HepG2 (cell line): ENCODE measurements around the gene AKR1E2. TPM values are rescaled to one million over a fixed set of nuclear protein-coding genes. Genes with fewer than 3 reads are reported as not detected.
A peak's percentile ranks its signal among the peaks of the same experiment; 100 is the strongest.

Experiments used
- ATAC-seq: fragments of 200-7000 bp; cut with Tn5 transposase; 3 replicates; pipeline ENCODE4 v1.9.1; 2020; ENCODE audit warnings: mild to moderate bottlenecking, moderate library complexity
- BruUV-seq: library from RNA; stranded (reverse); fragments of 400-500 nt; replicated peaks from 2 replicates; lab custom pipeline; 2021; lab: Mats Ljungman, UMichigan
- CTCF ChIA-PET: fragments of 300-600 bp; formaldehyde crosslinking; extraction: SDS; loops from one replicate; lab custom pipeline; 2021; ENCODE audit warnings: low total read pairs, inconsistent platforms, low intra/inter-chr PET ratio; lab: Yijun Ruan, JAX
- POLR2A ChIA-PET: fragments of 350-600 bp; sonication (Branson Sonifier 250); formaldehyde crosslinking; loops from one replicate; lab custom pipeline; 2020; ENCODE audit warnings: antibody characterized with exemption, inconsistent platforms; lab: Yijun Ruan, JAX
- DNase-seq: peaks from one replicate; pipeline ENCODE4 v3.0.0-alpha.2; 2015; ENCODE audit warnings: low spot score
- FAIRE-seq: peaks from 3 replicates; lab custom pipeline; 2011; peaks lifted over from hg19 to GRCh38; lab: Jason Lieb, UNC
- H2AFZ ChIP-seq: one replicate; pipeline ENCODE4 v1.6.1; 2011; ENCODE audit warnings: low read length, inconsistent platforms
- H3K27ac ChIP-seq: fragments of 300-600 bp; 3 replicates; pipeline ENCODE4 v1.8.0; 2011; ENCODE audit warnings: mixed run types, mild to moderate bottlenecking, mixed read lengths, low read length, inconsistent platforms; ENCODE audit not compliant: insufficient read depth; ENCODE audit errors: extremely low read length
- H3K27me3 ChIP-seq, 2 experiments: fragments of 200-600 bp in 1 of 2; 2 replicates in 1 of 2; 3 replicates in 1 of 2; pipeline versions ENCODE4 v1.6.0 to v1.8.0; 2011; ENCODE audit warnings: low read length in 2 of 2, mild to moderate bottlenecking in 2 of 2, moderate library complexity in 2 of 2, inconsistent platforms in 1 of 2; ENCODE audit not compliant: insufficient read depth in 2 of 2, control insufficient read depth in 1 of 2
- H3K36me3 ChIP-seq, 2 experiments: fragments of 200-600 bp in 1 of 2; replicated peaks in 1 of 2; 2 replicates in 1 of 2; 3 replicates in 1 of 2; pipeline versions ENCODE4 v1.5.1 to v1.8.0; 2011; ENCODE audit warnings: low read length in 2 of 2, inconsistent platforms in 1 of 2; ENCODE audit not compliant: insufficient read depth in 2 of 2, control insufficient read depth in 1 of 2
- H3K4me1 ChIP-seq: 2 replicates; pipeline ENCODE4 v1.5.1; 2012; ENCODE audit warnings: low read length, inconsistent platforms; ENCODE audit not compliant: insufficient read depth
- H3K4me2 ChIP-seq: 2 replicates; pipeline ENCODE4 v1.6.0; 2011; ENCODE audit warnings: low read depth, low read length, inconsistent platforms
- H3K4me3 ChIP-seq, 3 experiments: fragments of 200-600 bp in 1 of 3; sonication (generic), shearing (Covaris generic) in 1 of 3; replicated peaks in 1 of 3; 2 replicates each; pipeline ENCODE4 v1.5.1; 2011 to 2016; ENCODE audit warnings: low read length in 3 of 3, inconsistent platforms in 2 of 3, low read depth in 2 of 3, mild to moderate bottlenecking in 2 of 3, control low read depth in 1 of 3, mixed read lengths in 1 of 3; ENCODE audit not compliant: insufficient read depth in 1 of 3
- H3K79me2 ChIP-seq: one replicate; pipeline ENCODE4 v1.6.1; 2011; ENCODE audit warnings: low read length, inconsistent platforms; ENCODE audit not compliant: insufficient read depth
- H3K9ac ChIP-seq: 2 replicates; pipeline ENCODE4 v1.6.0; 2011; ENCODE audit warnings: mild to moderate bottlenecking, low read depth, low read length, inconsistent platforms; ENCODE audit not compliant: insufficient read depth
- H3K9me3 ChIP-seq: 2 replicates; pipeline ENCODE4 v1.5.1; 2012; ENCODE audit warnings: mild to moderate bottlenecking, low read length
- H4K20me1 ChIP-seq: 2 replicates; pipeline ENCODE4 v1.6.0; 2011; ENCODE audit warnings: inconsistent platforms, mild to moderate bottlenecking, low read length, moderate library complexity; ENCODE audit not compliant: insufficient read depth
- FOXO4 ChIP-seq: sonication (generic); formaldehyde crosslinking; conservative IDR thresholded peaks from 2 replicates; pipeline ENCODE4 v1.8.1; 2023; ENCODE audit warnings: missing genetic modification reagents
- HNF4A ChIP-seq: sonication (generic); formaldehyde crosslinking; IDR thresholded peaks from 2 replicates; pipeline ENCODE4 v1.4.0; 2020; ENCODE audit warnings: missing genetic modification reagents
- RARA ChIP-seq: IDR thresholded peaks from 2 replicates; pipeline ENCODE4 v1.6.1; 2016; ENCODE audit warnings: missing genetic modification reagents, missing compliant biosample characterization
- REST ChIP-seq, 2 experiments: IDR thresholded peaks; 2 replicates each; pipeline ENCODE4 v1.6.1; 2011 to 2012; ENCODE audit warnings: low read length in 2 of 2, borderline replicate concordance in 1 of 2, low read depth in 1 of 2, mild to moderate bottlenecking in 1 of 2, moderate library complexity in 1 of 2
- SRSF9 ChIP-seq: fragments of 200-400 bp; formaldehyde crosslinking; IDR thresholded peaks from 2 replicates; pipeline ENCODE4 v1.6.1; 2018; ENCODE audit warnings: borderline replicate concordance, mild to moderate bottlenecking, low read depth, low read length; ENCODE audit not compliant: insufficient read depth, poor library complexity, severe bottlenecking
- ZBTB7B ChIP-seq: sonication (generic); formaldehyde crosslinking; IDR thresholded peaks from 2 replicates; pipeline ENCODE4 v1.4.0; 2020; ENCODE audit warnings: missing genetic modification reagents
- ZNF263 ChIP-seq: sonication (generic); formaldehyde crosslinking; IDR thresholded peaks from 2 replicates; pipeline ENCODE4 v1.4.0; 2020; ENCODE audit warnings: missing genetic modification reagents
- ZNF414 ChIP-seq: sonication (generic); formaldehyde crosslinking; IDR thresholded peaks from 2 replicates; pipeline ENCODE4 v1.5.0; 2020; ENCODE audit warnings: missing genetic modification reagents
- ZNF710 ChIP-seq: sonication (generic); formaldehyde crosslinking; IDR thresholded peaks from 2 replicates; pipeline ENCODE4 v1.5.0; 2020; ENCODE audit warnings: mild to moderate bottlenecking, missing genetic modification reagents, borderline replicate concordance
- ZUFSP ChIP-seq: sonication (generic); formaldehyde crosslinking; IDR thresholded peaks from 2 replicates; pipeline ENCODE4 v1.9.0; 2021; ENCODE audit warnings: missing genetic modification reagents, mild to moderate bottlenecking, borderline replicate concordance
- WGBS: methylation state at CpG from one replicate; pipeline ENCODE4 v1.1.6; 2017; ENCODE audit warnings: low lambda C conversion rate; 5-methylcytosine and 5-hydroxymethylcytosine counted together
- in situ Hi-C: cut with HindIII; loops from 2 replicates; pipeline ENCODE4 v1.10.0; 2017; ENCODE audit warnings: low pct_unique_long_range_greater_than_20kb; ENCODE audit not compliant: extremely low pct_ligation_motif_present
- intact Hi-C: fragments of 100-400 bp; cut with micrococcal nuclease; formaldehyde crosslinking; loops from one replicate; pipeline ENCODE4 v1.10.0; 2022; ENCODE audit not compliant: unreplicated experiment
- polyA plus RNA-seq, 8 experiments: library from polyadenylated mRNA; depleted of rRNA in 3 of 8; stranded (reverse) in 7 of 8; unstranded in 1 of 8; fragments of >200 nt; fragmentation: Illumina TruSeq in 4 of 8; extraction: Trizol in 4 of 8; gene quantifications; 2 replicates each; pipeline versions ENCODE4 v1.2.1 to v1.2.3, GENCODE V29; 2011 to 2016; ENCODE audit warnings: low read depth in 4 of 8, missing spikeins in 1 of 8, mixed read lengths in 1 of 8; ENCODE audit not compliant: insufficient read depth in 1 of 8
- total RNA-seq, 5 experiments: library from RNA; depleted of rRNA; stranded (reverse); fragments of >200 nt; fragmentation: Illumina TruSeq; extraction: Trizol; gene quantifications; 2 replicates each; pipeline ENCODE4 v1.2.3, GENCODE V29; 2016; ENCODE audit warnings: low read depth in 1 of 5

Gene AKR1E2
- total and polyA plus RNA-seq, 2 of the 13 experiments (the other 11 are each of a cell fraction or from before 2014, with no cell fraction given) = not detected

- no peak for TF ChIP-seq ZNF414 (CRISPR knock-in tag)
Observed at GRCh38 chr10:4801405-4801804, 24.6 kb upstream of the AKR1E2 start (continued).

GRCh38 chr10:4802711-4803487, 23.1 kb upstream of the AKR1E2 start:
- intact Hi-C loops = no loop called here
- H3K9ac ChIP-seq = no peak overlapping the region
- no peaks in the 10 kb centered on the region for H3K79me2 ChIP-seq
- peaks cover 14% of the 10 kb centered on the region for H3K4me1 ChIP-seq
- no peak overlapping the region for H3K4me2 ChIP-seq
- FAIRE-seq (no peak), ATAC-seq (peak; percentile 48; the same call in 1 of the 3 replicates), DNase-seq (no peak)
- BruUV-seq = no TSS peak
- no peak overlapping the region for H3K4me3 ChIP-seq
- ChIA-PET POLR2A (no interaction called here), CTCF (no interaction called here)
- H2AFZ ChIP-seq = no peak overlapping the region
- peaks cover 1 to 17% of the 10 kb centered on the region in 2 experiments; a peak in 4 of 5 replicates for H3K27me3 ChIP-seq
- in situ Hi-C loops = loop anchor here (25.0 kb wide), 1 partner anchor 809 kb away; no protein-coding TSS in a partner anchor
- H3K27ac ChIP-seq = no peak overlapping the region
- H3K9me3 ChIP-seq = no peaks in the 10 kb centered on the region
- H4K20me1 ChIP-seq = no peaks in the 10 kb centered on the region
- H3K36me3 ChIP-seq = no peaks in the 10 kb centered on the region
- 30% methylated on average over 6 of the region's 6 CpGs for WGBS
- TF ChIP-seq SRSF9 (no peak), ZNF710 (CRISPR knock-in tag) (peak; percentile 78; the same call in 1 of the 2 replicates), ZBTB7B (CRISPR knock-in tag) (no peak), FOXO4 (CRISPR knock-in tag) (0 out of 2 replicates have a peak, but pooled peaks have one; percentile 16), HNF4A (CRISPR knock-in tag) (peak; percentile 49), ZUFSP (CRISPR knock-in tag) (no peak), ZNF263 (CRISPR knock-in tag) (peak; percentile 74), REST (IDR thresholded peaks at IDR 0.05; ENCODE audit: borderline replicate concordance in 1 of 2, low read depth in 1 of 2, low read length in 2 of 2) (peak in 1 of 2 experiments; percentile 46; a peak in 1 of 4 replicates), RARA (CRISPR knock-in tag) (0 out of 2 replicates have a peak, but pooled peaks have one; percentile 27)
